Transverse colon (tissue), 4 donors: ENCODE data around the gene DAPP1. TPM values are rescaled to one million over a fixed set of nuclear protein-coding genes. Genes with fewer than 3 reads are reported as not detected.

Source experiments
- DNase-seq: peaks from one replicate; pipeline ENCODE4 v3.0.0-alpha.2; 2019
- H3K27ac ChIP-seq, 4 donors: fragments of 200-600 bp; sonication (generic); 2 replicates each; pipeline ENCODE4 v1.5.1; 2016 to 2018; ENCODE audit warnings: inconsistent platforms in 4 of 4
- H3K27me3 ChIP-seq: fragments of 200-600 bp; sonication (generic); 2 replicates; pipeline ENCODE4 v1.5.1; 2017; ENCODE audit warnings: inconsistent platforms
- H3K36me3 ChIP-seq, 4 donors: fragments of 200-600 bp; sonication (generic); 2 replicates each; pipeline ENCODE4 v1.5.1; 2017 to 2019; ENCODE audit warnings: inconsistent platforms in 4 of 4
- H3K4me1 ChIP-seq, 4 donors: fragments of 200-600 bp; sonication (generic); 2 replicates each; pipeline ENCODE4 v1.5.1; 2017 to 2020; ENCODE audit warnings: inconsistent platforms in 4 of 4
- H3K4me3 ChIP-seq, 4 donors: fragments of 200-600 bp; sonication (generic); 1 replicate in 1 of 4; 2 replicates in 3 of 4; pipeline versions ENCODE4 v1.5.1 to v1.6.1; 2017 to 2019; ENCODE audit warnings: inconsistent platforms in 4 of 4
- H3K9me3 ChIP-seq, 2 donors: fragments of 200-600 bp; sonication (generic); 2 replicates each; pipeline ENCODE4 v1.5.1; 2017 to 2019; ENCODE audit warnings: inconsistent platforms in 2 of 2
- CTCF ChIP-seq, 5 experiments: fragments of 200-600 bp in 3 of 5; fragments of 450-650 bp in 2 of 5; sonication (generic) in 3 of 5; IDR thresholded peaks; 1 replicate in 2 of 5; 2 replicates in 3 of 5; pipeline ENCODE4 v1.5.1; 2016 to 2017; ENCODE audit warnings: antibody characterized with exemption in 5 of 5, inconsistent platforms in 3 of 5, mild to moderate bottlenecking in 2 of 5, moderate library complexity in 1 of 5
- EP300 ChIP-seq: sonication (generic); formaldehyde crosslinking; IDR thresholded peaks from one replicate; pipeline ENCODE4 v1.6.1; 2017; ENCODE audit warnings: antibody characterized with exemption, low read depth
- POLR2A ChIP-seq: fragments of 450-650 bp; IDR thresholded peaks from one replicate; pipeline ENCODE4 v1.6.1; 2016; ENCODE audit warnings: antibody characterized with exemption, mild to moderate bottlenecking, moderate library complexity
- POLR2AphosphoS5 ChIP-seq, 3 donors: sonication (generic); formaldehyde crosslinking; IDR thresholded peaks; one replicate each; pipeline ENCODE4 v1.6.1; 2016; ENCODE audit warnings: antibody characterized with exemption in 3 of 3
- WGBS, 2 donors: methylation state at CpG; one replicate each; pipeline ENCODE4 v1.1.5; 2018; ENCODE audit warnings: low coverage in 1 of 2; 5-methylcytosine and 5-hydroxymethylcytosine counted together
- in situ Hi-C, 4 donors: fragments of 200-750 bp; cut with MboI; loops; one replicate each; pipeline versions ENCODE4 v1.15.0 to v1.15.1; 2017; ENCODE audit warnings: low sequenced_read_pairs in 3 of 4, low pct_ligation_motif_present in 1 of 4, low pct_unique_long_range_greater_than_20kb in 1 of 4
- intact Hi-C: fragments of 100-400 bp; cut with DNase I; formaldehyde crosslinking; loops from one replicate; pipeline ENCODE4 v1.15.1; 2023; ENCODE audit warnings: low total_unique reads
- total RNA-seq, 4 donors: library from RNA; depleted of rRNA; stranded (reverse); fragments of >200 nt; gene quantifications; one replicate each; pipeline ENCODE4 v1.1.0, GENCODE V29; 2016

Gene DAPP1
- total RNA-seq, 4 donors from 2014 or later: 0.41 to 10.7 (median 7.6) TPM

GRCh38 chr4:99811117-99811516 lies 5.5 kb upstream of the DAPP1 start:
- DNase-seq: no peak
- WGBS, 2 donors: 62 to 75% methylated on average over 1 of the region's 1 CpG
- Histone ChIP-seq H3K27ac (no peak overlapping the region), H3K4me1 (peaks cover 0 to 11% (median 5%) of the 10 kb centered on the region in 4 donors), H3K9me3 (no peaks in the 10 kb centered on the region), H3K36me3 (no peaks in the 10 kb centered on the region), H3K27me3 (no peaks in the 10 kb centered on the region), H3K4me3 (no peak overlapping the region)
- intact Hi-C loops (no loop called here), in situ Hi-C loops (loop anchor here in 3 of 4 donors (5.0 to 10.0 kb wide), 4 partner anchors 134 to 249 kb away; partner anchors contain the start of genes DNAJB14 (in 1 of the 3), H2AZ1 (in 1 of the 3) and TRMT10A (in 1 of the 3))
- TF ChIP-seq POLR2AphosphoS5 (IDR thresholded peaks at IDR 0.05) (no peak), POLR2A (no peak), EP300 (no peak), CTCF (IDR thresholded peaks at IDR 0.05) (no peak)

GRCh38 chr4:99811850-99812249 lies 4.8 kb upstream of the DAPP1 start:
- peak; percentile 45 for DNase-seq
- Histone ChIP-seq H3K27ac (no peak overlapping the region), H3K4me3 (no peak overlapping the region), H3K36me3 (no peaks in the 10 kb centered on the region), H3K9me3 (no peaks in the 10 kb centered on the region), H3K27me3 (no peaks in the 10 kb centered on the region), H3K4me1 (peaks cover 0 to 14% (median 5%) of the 10 kb centered on the region in 4 donors)
- 64% methylated on average over 1 of the region's 1 CpG; no CpG with 5 or more reads in 1 of the 2 donors for WGBS, 2 donors
- intact Hi-C loops (no loop called here), in situ Hi-C loops (loop anchor here in 3 of 4 donors (5.0 to 10.0 kb wide), 4 partner anchors 133 to 250 kb away; partner anchors contain the start of genes DNAJB14 (in 1 of the 3), H2AZ1 (in 1 of the 3) and TRMT10A (in 1 of the 3))
- TF ChIP-seq CTCF (IDR thresholded peaks at IDR 0.05) (peak; percentile 47 to 65 (median 60)), POLR2A (no peak)

GRCh38 chr4:99815597-99816011 lies 1.0 kb upstream of the DAPP1 start:
- peak; percentile 74 for DNase-seq
- intact Hi-C loops: no loop called here
- H3K27me3 ChIP-seq: no peaks in the 10 kb centered on the region
- peak in 2 of 3 donors; percentile 52 to 73 for TF ChIP-seq POLR2AphosphoS5 (IDR thresholded peaks at IDR 0.05)
- TF ChIP-seq EP300: no peak
- 36% methylated on average over 1 of the region's 1 CpG; no CpG with 5 or more reads in 1 of the 2 donors for WGBS, 2 donors
- H3K27ac ChIP-seq: peak overlapping the region; percentile 50 to 68 (median 55)
- in situ Hi-C loops: loop anchor here in 2 of 4 donors (10.0 kb wide), 2 partner anchors 129 to 139 kb away; partner anchors contain the start of genes DNAJB14 (in 1 of the 2) and H2AZ1 (in 1 of the 2)
- peaks cover 0 to 14% (median 5%) of the 10 kb centered on the region in 4 donors for H3K4me1 ChIP-seq
- H3K9me3 ChIP-seq: no peaks in the 10 kb centered on the region
- no peak overlapping the region for H3K4me3 ChIP-seq
- H3K36me3 ChIP-seq: no peaks in the 10 kb centered on the region

- no peak for DNase-seq
These were observed 773 bp downstream of the DAPP1 start for GRCh38 chr4:99817309-99817890.

More at GRCh38 chr4:99817309-99817890, 773 bp downstream of the DAPP1 start:
- in situ Hi-C loops: loop anchor here in 2 of 4 donors (10.0 kb wide), 2 partner anchors 127 to 137 kb away; partner anchors contain the start of genes DNAJB14 (in 1 of the 2) and H2AZ1 (in 1 of the 2)
- no peaks in the 10 kb centered on the region for H3K27me3 ChIP-seq
- no peaks in the 10 kb centered on the region for H3K36me3 ChIP-seq
- peak overlapping the region; percentile 54 to 58 (median 56) for H3K27ac ChIP-seq
- no peaks in the 10 kb centered on the region for H3K9me3 ChIP-seq
- intact Hi-C loops: no loop called here
- 28 to 50% methylated on average over 4 of the region's 4 CpGs for WGBS, 2 donors
- peak overlapping the region in 1 of 4 donors; percentile 36 for H3K4me3 ChIP-seq
- H3K4me1 ChIP-seq: peaks cover 0 to 14% (median 5%) of the 10 kb centered on the region in 4 donors
- TF ChIP-seq EP300 (no peak), CTCF (IDR thresholded peaks at IDR 0.05) (no peak), POLR2A (no peak), POLR2AphosphoS5 (IDR thresholded peaks at IDR 0.05) (no peak)
